Measurements from ENCODE around the gene ZNF615.
A peak's percentile ranks its signal among the peaks of the same experiment; 100 is the strongest.
"Not testable (repeated sequence)": the region's sequence is repeated elsewhere in the genome, so short reads cannot be mapped to it uniquely, and the experiment has no call there.

The ZNF615 gene

GRCh38 chr19:52007806-52008557, at the start of gene ZNF615:
Gene ZNF615, minus strand, starts transcription at chr19:52008211. Its CDS starts 4,500 bp downstream, at chr19:52003711.
- peak; percentile 82 to 85 for DNase-seq (ENCODE audit: low read depth in 1 of 2, low spot score in 1 of 2)

DNA sequence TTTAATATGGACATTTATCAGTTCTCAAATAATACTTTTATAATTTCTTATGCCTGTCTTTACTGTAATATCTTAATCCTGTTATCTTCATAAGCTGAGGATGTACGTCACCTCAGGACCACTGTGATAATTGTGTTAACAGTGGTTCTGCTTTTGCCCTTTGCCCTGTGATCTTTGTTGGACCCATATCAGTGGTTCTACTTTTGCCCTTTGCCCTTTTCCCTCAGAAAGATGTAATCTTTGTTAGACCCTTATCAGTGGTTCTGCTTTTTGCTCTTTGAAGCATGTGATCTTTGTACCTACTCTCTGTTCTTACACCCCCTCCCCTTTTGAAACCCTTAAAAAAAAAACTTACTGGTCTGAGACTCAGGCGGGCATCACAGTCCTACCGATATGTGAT, 48.5 kb upstream of the ZNF615 start:
- DNase-seq (ENCODE audit: low read depth in 1 of 2, low spot score in 1 of 2) = not testable (repeated sequence)

DNA sequence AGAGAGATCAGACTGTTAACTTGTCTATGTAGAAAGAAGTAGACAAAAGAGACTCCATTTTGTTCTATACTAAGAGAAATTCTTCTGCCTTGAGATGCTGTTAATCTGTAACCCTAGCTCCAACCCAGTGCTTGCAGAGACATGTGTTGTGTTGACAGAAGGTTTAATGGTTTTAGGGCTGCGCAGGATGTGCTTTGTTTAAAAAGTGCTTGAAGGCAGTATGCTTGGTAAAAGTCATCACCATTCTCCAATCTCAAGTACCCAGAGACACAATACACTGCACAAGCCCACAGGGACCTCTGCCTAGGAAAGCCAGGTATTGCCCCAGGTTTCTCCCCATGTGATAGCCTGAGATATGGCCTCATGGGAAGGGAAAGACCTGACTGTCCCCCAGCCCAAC, 43.7 kb upstream of the ZNF615 start:
- not testable (repeated sequence) for DNase-seq (ENCODE audit: low read depth in 1 of 2, low spot score in 1 of 2)

DNA sequence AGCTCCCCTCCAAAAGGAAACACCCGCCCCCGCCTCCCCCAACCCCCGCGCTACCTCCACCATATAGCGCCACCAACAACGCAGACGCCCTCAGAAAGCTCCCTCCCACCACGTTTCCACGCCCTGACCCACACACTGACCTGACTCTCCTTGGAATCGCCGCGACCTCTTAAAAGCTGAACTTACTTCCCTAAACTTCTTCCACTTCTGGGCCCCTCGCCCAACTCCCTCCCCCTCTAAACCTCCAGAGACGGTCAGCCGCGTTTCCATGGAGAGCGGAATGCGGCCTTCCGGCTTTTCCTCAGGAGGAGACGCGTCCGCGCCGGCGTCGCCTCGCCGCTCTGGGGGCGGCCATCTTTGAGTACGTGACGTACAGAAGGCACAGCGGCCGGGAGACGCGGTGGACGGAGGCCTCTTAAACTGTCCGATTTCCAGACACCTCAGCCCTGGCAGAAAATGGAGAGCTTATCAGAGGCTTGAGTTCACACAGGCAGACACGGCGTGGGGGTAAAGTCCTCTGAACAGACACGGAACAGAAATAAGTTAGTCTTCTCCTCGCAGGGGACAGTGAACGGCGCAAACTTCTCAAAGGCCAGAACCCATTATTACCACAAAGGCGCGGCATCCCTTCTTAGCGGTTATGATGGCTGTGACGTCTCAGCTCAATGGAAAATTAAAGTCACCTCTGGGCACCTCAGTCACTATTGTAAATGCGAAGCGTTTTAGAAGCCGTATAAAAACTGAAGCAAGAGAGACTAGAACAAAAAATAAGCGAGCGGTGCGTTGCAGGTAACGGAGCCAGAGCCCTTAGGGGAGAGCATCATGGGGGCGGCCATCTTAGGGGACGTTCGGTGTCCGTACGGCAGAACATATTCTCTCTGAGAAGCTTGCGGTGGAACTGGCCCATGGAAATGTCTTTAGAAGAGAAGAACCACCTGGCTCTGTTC, 40.8 kb upstream of the ZNF615 start, which contains the start of gene ZNF432:
TSS of gene ZNF432 (minus strand) at position 284 of the 947 bp plus-strand sequence. CDS start 1,970 bp downstream, outside the sequence.
- DNase-seq (ENCODE audit: low read depth in 1 of 2, low spot score in 1 of 2) = peak; percentile 69

- DNase-seq (ENCODE audit: low read depth in 1 of 2, low spot score in 1 of 2) = no peak
Observed at GRCh38 chr19:52039169-52039568, 31.2 kb upstream of the ZNF615 start.

DNA sequence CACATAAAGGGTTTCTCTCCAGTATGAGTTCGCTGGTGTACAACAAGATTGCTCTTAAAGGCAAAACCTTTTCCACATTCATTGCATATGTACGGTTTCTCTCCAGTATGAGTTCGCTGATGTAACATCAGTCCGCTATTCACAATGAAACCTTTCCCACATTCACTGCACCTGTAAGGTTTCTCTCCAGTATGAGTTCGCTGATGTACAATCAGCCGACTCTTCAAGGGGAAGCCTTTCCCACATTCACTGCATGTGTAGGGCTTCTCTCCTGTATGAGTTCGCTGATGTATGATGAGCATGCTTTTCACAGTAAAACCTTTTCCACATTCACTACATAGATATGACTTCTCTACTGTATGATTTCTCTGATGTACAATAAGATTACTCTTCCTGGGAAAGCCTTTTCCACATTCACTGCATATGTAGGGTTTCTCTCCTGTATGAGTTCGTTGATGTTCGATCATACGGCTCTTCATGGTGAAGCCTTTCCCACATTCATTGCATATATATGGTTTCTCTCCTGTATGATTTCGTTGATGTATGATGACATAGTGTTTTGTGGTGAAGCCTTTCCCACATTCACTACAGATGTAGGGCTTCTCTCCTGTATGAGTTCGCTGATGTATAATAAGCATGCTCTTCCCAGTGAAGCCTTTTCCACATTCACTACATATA, 26.2 kb upstream of the ZNF615 start:
- no peak for DNase-seq (ENCODE audit: low read depth in 1 of 2, low spot score in 1 of 2)

DNA sequence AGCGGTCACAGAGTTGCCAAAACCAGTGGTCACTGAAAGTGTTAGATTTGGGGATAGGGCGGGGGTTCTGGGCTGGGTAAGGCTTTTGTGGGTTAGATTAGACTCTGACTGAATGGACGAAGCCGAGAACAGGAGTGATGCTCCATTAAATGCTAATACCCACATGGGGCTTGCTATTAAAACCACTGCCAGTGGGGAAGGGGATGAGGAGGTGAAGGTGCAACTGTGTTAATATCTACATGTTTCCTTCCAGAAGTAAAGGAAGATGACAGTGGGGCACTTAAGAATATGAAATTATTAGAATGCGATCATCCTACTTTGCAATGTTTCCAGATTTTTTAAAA, 20.7 kb upstream of the ZNF615 start:
- DNase-seq (ENCODE audit: low read depth in 1 of 2, low spot score in 1 of 2) = no peak

- DNase-seq (ENCODE audit: low read depth in 1 of 2, low spot score in 1 of 2) = peak; percentile 79
Observed at GRCh38 chr19:52028027-52028779, 20.2 kb upstream of the ZNF615 start, which contains the start of gene ZNF614. Gene ZNF614, minus strand, starts transcription at chr19:52028379. Its CDS starts 2,634 bp downstream, at chr19:52025745.

- DNase-seq (ENCODE audit: low read depth in 1 of 2, low spot score in 1 of 2) = not testable (repeated sequence)
Observed at GRCh38 chr19:52026255-52026990, 18.4 kb upstream of the ZNF615 start.

DNA sequence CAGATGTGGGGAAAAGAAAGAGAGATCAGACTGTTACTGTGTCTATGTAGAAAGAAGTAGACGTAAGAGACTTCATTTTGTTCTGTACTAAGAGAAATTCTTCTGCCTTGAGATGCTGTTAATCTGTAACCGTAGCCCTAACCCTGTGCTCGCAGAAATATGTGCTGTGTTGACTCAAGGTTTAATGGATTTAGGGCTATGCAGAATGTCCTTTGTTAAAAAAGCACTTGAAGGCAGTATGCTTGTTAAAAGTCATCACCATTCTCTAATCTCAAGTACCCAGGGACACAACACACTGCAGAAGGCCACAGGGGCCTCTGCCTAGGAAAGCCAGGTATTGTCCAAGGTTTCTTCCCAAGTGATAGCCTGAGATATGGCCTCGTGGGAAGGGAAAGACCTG, 16.5 kb upstream of the ZNF615 start:
- DNase-seq (ENCODE audit: low read depth in 1 of 2, low spot score in 1 of 2) = not testable (repeated sequence)

- no peak for DNase-seq (ENCODE audit: low read depth in 1 of 2, low spot score in 1 of 2)
Observed at GRCh38 chr19:52022193-52022592, 14.2 kb upstream of the ZNF615 start.

DNA sequence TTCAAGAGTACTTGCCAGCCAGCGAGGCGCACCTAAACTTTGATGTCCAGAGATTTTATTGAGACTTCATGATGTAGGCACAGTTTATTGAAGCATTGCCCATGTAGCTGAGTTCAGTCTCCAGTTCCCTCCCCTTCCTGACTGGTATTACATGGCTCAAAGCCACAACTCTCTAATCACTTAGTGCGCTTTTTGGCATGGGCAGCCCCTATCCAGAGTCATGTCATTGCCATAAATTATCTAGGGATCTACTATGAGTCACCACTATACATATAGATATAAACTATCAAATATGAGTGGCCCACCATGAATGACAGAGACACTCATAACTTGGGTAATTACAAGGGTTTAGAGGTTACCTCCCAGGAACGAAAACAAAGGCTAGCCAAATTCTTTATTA, 12.5 kb upstream of the ZNF615 start:
- no peak for DNase-seq (ENCODE audit: low read depth in 1 of 2, low spot score in 1 of 2)

- DNase-seq (ENCODE audit: low read depth in 1 of 2, low spot score in 1 of 2) = no peak
Observed at GRCh38 chr19:52010674-52011073, 2.7 kb upstream of the ZNF615 start.

GRCh38 chr19:52007451-52007805, 583 bp downstream of the ZNF615 start:
- DNase-seq (ENCODE audit: low read depth in 1 of 2, low spot score in 1 of 2) = no peak

- no peak for DNase-seq (ENCODE audit: low read depth in 1 of 2, low spot score in 1 of 2)
Observed at GRCh38 chr19:51994048-51994644, 13.9 kb downstream of the ZNF615 start.

- DNase-seq (ENCODE audit: low read depth in 1 of 2, low spot score in 1 of 2) = no peak
Observed at GRCh38 chr19:51993422-51993821, 14.6 kb downstream of the ZNF615 start.

GRCh38 chr19:51986309-51987291, 21.4 kb downstream of the ZNF615 start, which contains the start of gene ZNF350:
Gene ZNF350, minus strand, starts transcription at chr19:51986840. Its CDS starts 12,480 bp downstream, at chr19:51974360.
- DNase-seq (ENCODE audit: low read depth in 1 of 2, low spot score in 1 of 2) = peak; percentile 61 to 87

DNA sequence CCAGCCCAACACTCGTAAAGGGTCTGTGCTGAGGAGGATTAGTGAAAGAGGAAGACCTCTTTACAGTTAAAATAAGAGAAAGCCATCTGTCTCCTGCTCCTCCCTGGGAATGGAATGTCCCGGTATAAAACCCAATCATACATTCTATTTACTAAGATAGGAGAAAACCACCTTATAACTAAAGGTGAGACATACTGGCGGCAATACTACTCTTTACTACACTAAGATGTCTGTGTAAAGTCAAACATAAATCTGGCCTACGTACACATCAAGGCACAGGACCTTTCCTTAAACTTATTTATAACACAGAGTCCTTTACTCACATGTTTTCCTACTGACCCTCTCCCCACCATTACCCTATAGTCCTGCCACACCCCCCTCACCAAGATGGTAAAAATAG, 24.6 kb downstream of the ZNF615 start:
- DNase-seq (ENCODE audit: low read depth in 1 of 2, low spot score in 1 of 2) = no peak

Data from activated CD4-positive, alpha-beta T cell treated with anti-CD3 and anti-CD28 coated beads, Interleukin-2, amount 50 U/mL, for 24 hours (primary cell).